Loucy (cell line): ENCODE results near the gene ATXN7L3.

Experiments used
- H2AFZ ChIP-seq: fragments of 200-600 bp; sonication (generic); 2 replicates; pipeline ENCODE4 v1.6.0; 2016; ENCODE audit warnings: antibody characterized with exemption, mild to moderate bottlenecking, low read length, moderate library complexity
- H3F3A ChIP-seq: fragments of 200-600 bp; 2 replicates; pipeline ENCODE4 v1.6.0; 2016; ENCODE audit warnings: antibody characterized with exemption, low read depth, mild to moderate bottlenecking
- H3K27me3 ChIP-seq: fragments of 200-600 bp; sonication (generic); 2 replicates; pipeline ENCODE4 v1.6.1; 2014; ENCODE audit warnings: low read length, mild to moderate bottlenecking; ENCODE audit not compliant: insufficient read depth, poor library complexity, severe bottlenecking
- H3K36me3 ChIP-seq: fragments of 200-600 bp; sonication (generic); 2 replicates; pipeline ENCODE4 v1.6.1; 2016; ENCODE audit warnings: low read length; ENCODE audit not compliant: insufficient read depth
- H3K4me1 ChIP-seq: fragments of 200-600 bp; sonication (generic); 2 replicates; pipeline ENCODE4 v1.5.1; 2014; ENCODE audit warnings: low read length, mild to moderate bottlenecking; ENCODE audit not compliant: insufficient read depth, poor library complexity, severe bottlenecking
- H3K4me2 ChIP-seq: fragments of 200-600 bp; sonication (generic); 2 replicates; pipeline ENCODE4 v1.6.0; 2014; ENCODE audit warnings: antibody characterized with exemption, low read length, low read depth, mild to moderate bottlenecking; ENCODE audit not compliant: poor library complexity, severe bottlenecking
- H3K4me3 ChIP-seq: fragments of 200-600 bp; sonication (generic); 2 replicates; pipeline ENCODE4 v1.5.1; 2014; ENCODE audit warnings: low read length, mild to moderate bottlenecking, mixed read lengths; ENCODE audit not compliant: poor library complexity, severe bottlenecking
- H3K79me2 ChIP-seq: fragments of 200-600 bp; sonication (generic); 2 replicates; pipeline ENCODE4 v1.6.1; 2014; ENCODE audit warnings: low read length; ENCODE audit not compliant: insufficient read depth
- H3K9ac ChIP-seq: fragments of 200-600 bp; sonication (generic); 2 replicates; pipeline ENCODE4 v1.6.0; 2014; ENCODE audit warnings: mild to moderate bottlenecking, low read depth, low read length, moderate library complexity; ENCODE audit not compliant: poor library complexity, severe bottlenecking
- H3K9me2 ChIP-seq: fragments of 200-600 bp; sonication (generic); replicated peaks from 2 replicates; pipeline ENCODE4 v1.6.1; 2016; ENCODE audit warnings: low read depth, low read length, mixed read lengths
- H3K9me3 ChIP-seq: fragments of 200-600 bp; sonication (generic); 2 replicates; pipeline ENCODE4 v1.6.1; 2014; ENCODE audit warnings: mild to moderate bottlenecking, antibody characterized with exemption, low read length, low read depth; ENCODE audit not compliant: insufficient read depth
- H4K20me1 ChIP-seq: fragments of 200-600 bp; sonication (generic); 2 replicates; pipeline ENCODE4 v1.6.0; 2014; ENCODE audit warnings: antibody characterized with exemption, low read length, mild to moderate bottlenecking; ENCODE audit not compliant: insufficient read depth, poor library complexity, severe bottlenecking
- EZH2phosphoT487 ChIP-seq: fragments of 200-600 bp; IDR thresholded peaks from 2 replicates; pipeline ENCODE4 v1.6.1; 2018; ENCODE audit warnings: antibody characterized with exemption, mild to moderate bottlenecking, moderate library complexity, borderline replicate concordance
- TF ChIP-seq, protein P1 (sequence below): fragments of 200-600 bp; sonication (generic); conservative IDR thresholded peaks from 2 replicates; pipeline ENCODE4 v1.5.1; 2014; ENCODE audit warnings: mild to moderate bottlenecking, antibody characterized with exemption, low read length

Gene ATXN7L3

GRCh38 chr17:44222112-44222869 lies 22.6 kb upstream of the ATXN7L3 start:
- H3K4me2 ChIP-seq, result peak overlapping the region; percentile 89
- H3K27me3 ChIP-seq, result peaks cover 5% of the 10 kb centered on the region
- peak overlapping the region; percentile 100 for H3K4me3 ChIP-seq
- peaks cover 10% of the 10 kb centered on the region for H4K20me1 ChIP-seq
- no peaks in the 10 kb centered on the region for H3K9me2 ChIP-seq
- peaks cover 36% of the 10 kb centered on the region for H3K79me2 ChIP-seq
- TF ChIP-seq, protein P1, sequence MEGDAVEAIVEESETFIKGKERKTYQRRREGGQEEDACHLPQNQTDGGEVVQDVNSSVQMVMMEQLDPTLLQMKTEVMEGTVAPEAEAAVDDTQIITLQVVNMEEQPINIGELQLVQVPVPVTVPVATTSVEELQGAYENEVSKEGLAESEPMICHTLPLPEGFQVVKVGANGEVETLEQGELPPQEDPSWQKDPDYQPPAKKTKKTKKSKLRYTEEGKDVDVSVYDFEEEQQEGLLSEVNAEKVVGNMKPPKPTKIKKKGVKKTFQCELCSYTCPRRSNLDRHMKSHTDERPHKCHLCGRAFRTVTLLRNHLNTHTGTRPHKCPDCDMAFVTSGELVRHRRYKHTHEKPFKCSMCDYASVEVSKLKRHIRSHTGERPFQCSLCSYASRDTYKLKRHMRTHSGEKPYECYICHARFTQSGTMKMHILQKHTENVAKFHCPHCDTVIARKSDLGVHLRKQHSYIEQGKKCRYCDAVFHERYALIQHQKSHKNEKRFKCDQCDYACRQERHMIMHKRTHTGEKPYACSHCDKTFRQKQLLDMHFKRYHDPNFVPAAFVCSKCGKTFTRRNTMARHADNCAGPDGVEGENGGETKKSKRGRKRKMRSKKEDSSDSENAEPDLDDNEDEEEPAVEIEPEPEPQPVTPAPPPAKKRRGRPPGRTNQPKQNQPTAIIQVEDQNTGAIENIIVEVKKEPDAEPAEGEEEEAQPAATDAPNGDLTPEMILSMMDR, result peak; percentile 24; the same call in 1 of the 2 replicates
- TF ChIP-seq EZH2phosphoT487, result no peak
- H2AFZ ChIP-seq, result no peak overlapping the region
- H3K9ac ChIP-seq, result peak overlapping the region; percentile 98
- no peaks in the 10 kb centered on the region for H3K36me3 ChIP-seq
- no peaks in the 10 kb centered on the region for H3K9me3 ChIP-seq
- no peaks in the 10 kb centered on the region for H3F3A ChIP-seq
- H3K4me1 ChIP-seq, result peaks cover 19% of the 10 kb centered on the region

DNA sequence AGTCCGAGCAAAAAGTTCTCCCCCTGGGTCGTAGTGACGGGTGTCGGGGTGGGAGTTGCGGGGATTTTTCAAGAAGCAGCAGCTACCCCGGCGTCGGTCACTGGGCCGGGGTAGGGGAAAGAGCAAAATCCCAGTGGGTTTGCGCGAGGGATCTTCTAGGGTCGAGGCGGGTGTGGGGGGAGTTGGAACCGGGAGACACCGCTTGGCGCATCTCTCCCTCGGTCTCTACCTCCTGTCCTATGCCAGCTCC lies 22.1 kb upstream of the ATXN7L3 start:
- Histone ChIP-seq H2AFZ (peak overlapping the region; percentile 32; the same call in 1 of the 2 replicates), H3K27me3 (peaks cover 5% of the 10 kb centered on the region)
- no peak for TF ChIP-seq EZH2phosphoT487
- TF ChIP-seq, protein P1, result no peak

DNA sequence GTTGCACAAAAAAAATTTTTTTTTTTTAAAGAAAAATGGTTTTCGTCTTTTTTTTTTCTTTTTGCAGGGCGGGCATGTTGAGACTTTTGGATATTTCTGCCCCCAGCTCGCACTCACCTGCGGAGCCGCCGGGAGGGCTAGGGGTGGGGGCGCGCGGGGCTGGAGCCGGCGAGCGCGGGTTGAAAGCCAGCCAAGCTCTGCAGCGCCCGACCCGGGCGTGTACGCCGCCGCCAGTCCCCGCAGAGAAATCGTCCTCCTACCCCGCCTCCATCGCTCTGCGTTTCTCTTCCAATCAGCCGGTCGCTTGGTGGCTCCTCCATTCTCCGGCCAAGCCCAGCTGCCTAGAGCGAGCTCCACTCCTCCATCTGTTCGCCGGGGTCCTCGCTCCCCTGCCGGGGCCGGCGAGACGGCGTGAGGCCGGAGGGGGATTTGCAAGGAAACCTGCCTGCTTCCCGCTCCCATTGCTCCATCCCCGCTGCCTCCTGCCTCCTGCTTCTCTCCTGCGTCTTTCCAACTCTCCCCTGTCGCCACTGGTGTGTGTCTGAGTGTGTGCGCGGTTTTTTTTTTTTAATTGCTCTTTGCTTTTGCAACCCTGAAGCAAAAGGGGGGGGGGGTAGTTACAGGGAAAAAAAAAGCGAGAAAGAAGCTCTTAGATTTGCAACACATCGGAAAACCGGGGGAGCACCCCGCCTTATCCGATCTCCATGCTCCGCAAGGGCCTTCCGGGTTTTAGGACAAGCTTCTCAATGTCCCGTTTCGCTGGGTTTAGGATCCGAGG lies 21.6 kb upstream of the ATXN7L3 start:
- Histone ChIP-seq H3K4me1 (peaks cover 29% of the 10 kb centered on the region), H3K9me2 (no peaks in the 10 kb centered on the region), H3K36me3 (peaks cover 6% of the 10 kb centered on the region; the same call in 1 of the 2 replicates), H3K4me2 (peak overlapping the region; percentile 89), H3K4me3 (peak overlapping the region; percentile 100), H3K9me3 (no peaks in the 10 kb centered on the region), H3F3A (no peaks in the 10 kb centered on the region), H2AFZ (peak overlapping the region; percentile 32; the same call in 1 of the 2 replicates), H3K27me3 (peaks cover 5% of the 10 kb centered on the region), H3K9ac (peak overlapping the region; percentile 98), H3K79me2 (peaks cover 46% of the 10 kb centered on the region), H4K20me1 (peaks cover 19% of the 10 kb centered on the region)
- TF ChIP-seq, protein P1, result no peak; the same call in 1 of the 2 replicates
- no peak for TF ChIP-seq EZH2phosphoT487

More for the DNA sequence above, 22.1 kb upstream of the ATXN7L3 start:
- Histone ChIP-seq H3K9ac (peak overlapping the region; percentile 98), H3K79me2 (peaks cover 41% of the 10 kb centered on the region), H3F3A (no peaks in the 10 kb centered on the region), H3K9me3 (no peaks in the 10 kb centered on the region), H4K20me1 (peaks cover 14% of the 10 kb centered on the region), H3K9me2 (no peaks in the 10 kb centered on the region), H3K4me1 (peaks cover 24% of the 10 kb centered on the region), H3K4me3 (peak overlapping the region; percentile 100), H3K36me3 (peaks cover under 1% of the 10 kb centered on the region; the same call in 1 of the 2 replicates), H3K4me2 (peak overlapping the region; percentile 89)
